IPS-18a (cell line): ENCODE results near the gene MT1A.
A peak's percentile ranks its signal among the peaks of the same experiment; 100 is the strongest.

Experiments
- H3K27ac ChIP-seq: one replicate; pipeline ENCODE4 v1.5.1; 2013; ENCODE audit warnings: low read length
- H3K27me3 ChIP-seq: one replicate; pipeline ENCODE4 v1.6.1; 2013; ENCODE audit warnings: mild to moderate bottlenecking, low read length; ENCODE audit not compliant: control insufficient read depth, insufficient read depth
- H3K36me3 ChIP-seq: one replicate; pipeline ENCODE4 v1.6.1; 2013; ENCODE audit warnings: low read depth, low read length; ENCODE audit not compliant: control insufficient read depth
- H3K4me1 ChIP-seq: one replicate; pipeline ENCODE4 v1.6.1; 2013; ENCODE audit warnings: low read depth, low read length; ENCODE audit not compliant: control insufficient read depth
- H3K4me3 ChIP-seq: one replicate; pipeline ENCODE4 v1.5.1; 2013; ENCODE audit warnings: low read length
- H3K9ac ChIP-seq: one replicate; pipeline ENCODE4 v1.6.1; 2013; ENCODE audit warnings: mild to moderate bottlenecking, low read length, moderate library complexity
- H3K9me3 ChIP-seq: one replicate; pipeline ENCODE4 v1.6.1; 2013; ENCODE audit warnings: low read depth, low read length; ENCODE audit not compliant: control insufficient read depth

MT1A gene

GRCh38 chr16:56637814-56638750, at the start of gene MT1A:
Gene MT1A (plus strand): TSS chr16:56638666. CDS start chr16:56638739, 73 bp downstream.
- H3K4me3 ChIP-seq: peak within 1 kb of the TSS; percentile 51
- H3K9ac ChIP-seq: no peak within 1 kb of the TSS
- H3K36me3 ChIP-seq: no peaks in the 10 kb centered on the region
- no peaks in the 10 kb centered on the region for H3K4me1 ChIP-seq
- no peak within 1 kb of the TSS for H3K27ac ChIP-seq
- H3K27me3 ChIP-seq: peaks cover 100% of the 10 kb centered on the region
- H3K9me3 ChIP-seq: no peaks in the 10 kb centered on the region

GRCh38 chr16:56588781-56589140, 49.7 kb upstream of the MT1A start:
- Histone ChIP-seq H3K9ac (no peak overlapping the region), H3K9me3 (no peaks in the 10 kb centered on the region), H3K4me1 (no peaks in the 10 kb centered on the region), H3K27me3 (peaks cover 51% of the 10 kb centered on the region), H3K4me3 (peak overlapping the region; percentile 61), H3K27ac (no peak overlapping the region), H3K36me3 (no peaks in the 10 kb centered on the region)

- Histone ChIP-seq H3K4me3 (peak within 1 kb of the TSS; percentile 61), H3K27me3 (peaks cover 51% of the 10 kb centered on the region), H3K36me3 (no peaks in the 10 kb centered on the region), H3K9ac (no peak within 1 kb of the TSS), H3K9me3 (no peaks in the 10 kb centered on the region), H3K4me1 (no peaks in the 10 kb centered on the region), H3K27ac (no peak within 1 kb of the TSS)
These were observed 49.1 kb upstream of the MT1A start, which contains the start of gene MT3 for GRCh38 chr16:56589141-56590039. Gene MT3 (plus strand): TSS chr16:56589528. CDS start chr16:56589591, 63 bp downstream.

GRCh38 chr16:56591377-56592060, 46.9 kb upstream of the MT1A start:
- Histone ChIP-seq H3K4me3 (no peak overlapping the region), H3K4me1 (no peaks in the 10 kb centered on the region), H3K9ac (no peak overlapping the region), H3K27me3 (peaks cover 51% of the 10 kb centered on the region), H3K9me3 (no peaks in the 10 kb centered on the region), H3K27ac (no peak overlapping the region), H3K36me3 (no peaks in the 10 kb centered on the region)

GRCh38 chr16:56593573-56594291, 44.7 kb upstream of the MT1A start:
- peaks cover 31% of the 10 kb centered on the region for H3K27me3 ChIP-seq
- no peaks in the 10 kb centered on the region for H3K9me3 ChIP-seq
- no peaks in the 10 kb centered on the region for H3K4me1 ChIP-seq
- H3K4me3 ChIP-seq: no peak overlapping the region
- H3K36me3 ChIP-seq: no peaks in the 10 kb centered on the region
- H3K9ac ChIP-seq: no peak overlapping the region
- no peak overlapping the region for H3K27ac ChIP-seq

GRCh38 chr16:56594292-56594619, 44.2 kb upstream of the MT1A start:
- Histone ChIP-seq H3K9me3 (no peaks in the 10 kb centered on the region), H3K9ac (no peak overlapping the region), H3K27ac (no peak overlapping the region), H3K36me3 (no peaks in the 10 kb centered on the region), H3K4me3 (no peak overlapping the region), H3K4me1 (no peaks in the 10 kb centered on the region), H3K27me3 (peaks cover 26% of the 10 kb centered on the region)

- H3K4me1 ChIP-seq: no peaks in the 10 kb centered on the region
- no peak overlapping the region for H3K9ac ChIP-seq
- no peak overlapping the region for H3K4me3 ChIP-seq
- H3K27ac ChIP-seq: no peak overlapping the region
- H3K36me3 ChIP-seq: no peaks in the 10 kb centered on the region
- H3K27me3 ChIP-seq: peaks cover 4% of the 10 kb centered on the region
- H3K9me3 ChIP-seq: no peaks in the 10 kb centered on the region
These were observed 38.0 kb upstream of the MT1A start for GRCh38 chr16:56600398-56600999.

- H3K4me1 ChIP-seq: no peaks in the 10 kb centered on the region
- no peak overlapping the region for H3K4me3 ChIP-seq
- H3K9me3 ChIP-seq: no peaks in the 10 kb centered on the region
- H3K27ac ChIP-seq: no peak overlapping the region
- no peaks in the 10 kb centered on the region for H3K36me3 ChIP-seq
- peaks cover 10% of the 10 kb centered on the region for H3K27me3 ChIP-seq
- no peak overlapping the region for H3K9ac ChIP-seq
These were observed 37.1 kb upstream of the MT1A start for GRCh38 chr16:56601325-56601724.

- Histone ChIP-seq H3K9me3 (no peaks in the 10 kb centered on the region), H3K4me1 (peaks cover 3% of the 10 kb centered on the region), H3K36me3 (no peaks in the 10 kb centered on the region), H3K27ac (no peak overlapping the region), H3K9ac (no peak overlapping the region), H3K27me3 (peaks cover 32% of the 10 kb centered on the region), H3K4me3 (no peak overlapping the region)
These were observed 34.9 kb upstream of the MT1A start for GRCh38 chr16:56603589-56603988.

GRCh38 chr16:56604966-56605365, 33.5 kb upstream of the MT1A start:
- H3K27ac ChIP-seq: no peak overlapping the region
- no peak overlapping the region for H3K9ac ChIP-seq
- no peaks in the 10 kb centered on the region for H3K9me3 ChIP-seq
- peaks cover 46% of the 10 kb centered on the region for H3K27me3 ChIP-seq
- H3K4me3 ChIP-seq: no peak overlapping the region
- peaks cover 10% of the 10 kb centered on the region for H3K4me1 ChIP-seq
- H3K36me3 ChIP-seq: no peaks in the 10 kb centered on the region
